Measurements from ENCODE around the gene KRT17.

GRCh38 chr17:41664587-41665565 is 40.5 kb upstream of the KRT17 start:
- TF ChIP-seq EZH2 (IDR thresholded peaks at IDR 0.05; ENCODE audit: low read length), result no peak
- TF ChIP-seq, protein P1, sequence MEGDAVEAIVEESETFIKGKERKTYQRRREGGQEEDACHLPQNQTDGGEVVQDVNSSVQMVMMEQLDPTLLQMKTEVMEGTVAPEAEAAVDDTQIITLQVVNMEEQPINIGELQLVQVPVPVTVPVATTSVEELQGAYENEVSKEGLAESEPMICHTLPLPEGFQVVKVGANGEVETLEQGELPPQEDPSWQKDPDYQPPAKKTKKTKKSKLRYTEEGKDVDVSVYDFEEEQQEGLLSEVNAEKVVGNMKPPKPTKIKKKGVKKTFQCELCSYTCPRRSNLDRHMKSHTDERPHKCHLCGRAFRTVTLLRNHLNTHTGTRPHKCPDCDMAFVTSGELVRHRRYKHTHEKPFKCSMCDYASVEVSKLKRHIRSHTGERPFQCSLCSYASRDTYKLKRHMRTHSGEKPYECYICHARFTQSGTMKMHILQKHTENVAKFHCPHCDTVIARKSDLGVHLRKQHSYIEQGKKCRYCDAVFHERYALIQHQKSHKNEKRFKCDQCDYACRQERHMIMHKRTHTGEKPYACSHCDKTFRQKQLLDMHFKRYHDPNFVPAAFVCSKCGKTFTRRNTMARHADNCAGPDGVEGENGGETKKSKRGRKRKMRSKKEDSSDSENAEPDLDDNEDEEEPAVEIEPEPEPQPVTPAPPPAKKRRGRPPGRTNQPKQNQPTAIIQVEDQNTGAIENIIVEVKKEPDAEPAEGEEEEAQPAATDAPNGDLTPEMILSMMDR (optimal IDR thresholded peaks at IDR 0.05 in 1 of 3, IDR thresholded peaks at IDR 0.05 in 1 of 3, conservative IDR thresholded peaks at IDR 0.05 in 1 of 3; ENCODE audit: extremely low read depth in 1 of 3, insufficient read depth in 2 of 3, low read length in 3 of 3), result no peak

Data from keratinocyte (primary cell).